ENCODE measurements around the gene OXLD1. TPM values are rescaled to one million over a fixed set of nuclear protein-coding genes. Genes with fewer than 3 reads are reported as not detected.
A peak's percentile ranks its signal among the peaks of the same experiment; 100 is the strongest.

OXLD1 gene
- total RNA-seq, 1 experiment from 2014 or later: 75.9 TPM

- H3K9me2 ChIP-seq (ENCODE audit: insufficient read depth): no peaks in the 10 kb centered on the region
- ChIA-PET RAD21 (ENCODE audit: low non-redundant PET in 1 of 2, low total read pairs in 2 of 2, uncharacterized antibody in 2 of 2, unreplicated experiment in 2 of 2) (interaction anchor here in 1 of 2 experiments (1.2 kb wide), 1 partner anchor 10 kb away, joined by 4 read pairs; no protein-coding TSS in a partner anchor), CTCF (interaction anchor here (1.5 kb wide), 1 partner anchor 10 kb away, joined by 8 read pairs; no protein-coding TSS in a partner anchor), POLR2A (interaction anchor here (0.8 to 1.9 kb wide), 4 partner anchors 9 to 216 kb away, joined by 3 to 5 read pairs (median 4); partner anchors contain the start of genes ARL16, HGS, MAFG and MRPL12)
- H3K9me3 ChIP-seq (ENCODE audit: control insufficient read depth in 1 of 2, insufficient read depth in 1 of 2, low read depth in 1 of 2, low read length in 2 of 2): no peaks in the 10 kb centered on the region
- H3K4me1 ChIP-seq (ENCODE audit: control insufficient read depth in 1 of 2, insufficient read depth in 2 of 2, low read length in 2 of 2): peaks cover 32 to 48% of the 10 kb centered on the region in 2 experiments
- no TSS peak for BruUV-seq (replicated peaks)
- peak within 1 kb of the TSS; percentile 96 for H3K27ac ChIP-seq (ENCODE audit: low read depth, low read length)
- H3K79me2 ChIP-seq (ENCODE audit: insufficient read depth, low read length): peaks cover 43% of the 10 kb centered on the region
- H3K4me3 ChIP-seq (replicated peaks in 1 of 2; ENCODE audit: low read depth in 1 of 2, low read length in 2 of 2): peak within 1 kb of the TSS; percentile 66 to 96
- H3K36me3 ChIP-seq (ENCODE audit: control insufficient read depth in 1 of 2, insufficient read depth in 2 of 2, low read length in 2 of 2): peaks cover 4 to 16% of the 10 kb centered on the region in 2 experiments; a peak in 3 of 4 replicates
- H3K9ac ChIP-seq (ENCODE audit: low read length): peak within 1 kb of the TSS; percentile 93
- H3K4me2 ChIP-seq (ENCODE audit: low read length): peak within 1 kb of the TSS; percentile 100
- no peaks in the 10 kb centered on the region for H3K27me3 ChIP-seq (ENCODE audit: insufficient read depth, low read length)
- peak; percentile 68 for DNase-seq (ENCODE audit: low read depth, low spot score)
- intact Hi-C loops (cut with micrococcal nuclease): no loop called here
- H4K20me1 ChIP-seq (ENCODE audit: insufficient read depth): no peaks in the 10 kb centered on the region
- peak; percentile 68 for ATAC-seq
- no peak within 1 kb of the TSS for H2AFZ ChIP-seq (ENCODE audit: low read depth, low read length, poor library complexity, severe bottlenecking)
- no peak for TF ChIP-seq CEBPB (IDR thresholded peaks at IDR 0.05; ENCODE audit: low read depth)
- TF ChIP-seq, protein P1, sequence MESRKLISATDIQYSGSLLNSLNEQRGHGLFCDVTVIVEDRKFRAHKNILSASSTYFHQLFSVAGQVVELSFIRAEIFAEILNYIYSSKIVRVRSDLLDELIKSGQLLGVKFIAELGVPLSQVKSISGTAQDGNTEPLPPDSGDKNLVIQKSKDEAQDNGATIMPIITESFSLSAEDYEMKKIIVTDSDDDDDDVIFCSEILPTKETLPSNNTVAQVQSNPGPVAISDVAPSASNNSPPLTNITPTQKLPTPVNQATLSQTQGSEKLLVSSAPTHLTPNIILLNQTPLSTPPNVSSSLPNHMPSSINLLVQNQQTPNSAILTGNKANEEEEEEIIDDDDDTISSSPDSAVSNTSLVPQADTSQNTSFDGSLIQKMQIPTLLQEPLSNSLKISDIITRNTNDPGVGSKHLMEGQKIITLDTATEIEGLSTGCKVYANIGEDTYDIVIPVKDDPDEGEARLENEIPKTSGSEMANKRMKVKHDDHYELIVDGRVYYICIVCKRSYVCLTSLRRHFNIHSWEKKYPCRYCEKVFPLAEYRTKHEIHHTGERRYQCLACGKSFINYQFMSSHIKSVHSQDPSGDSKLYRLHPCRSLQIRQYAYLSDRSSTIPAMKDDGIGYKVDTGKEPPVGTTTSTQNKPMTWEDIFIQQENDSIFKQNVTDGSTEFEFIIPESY (IDR thresholded peaks at IDR 0.05; ENCODE audit: extremely low read depth, insufficient replicate concordance, low read length): peak; percentile 20
- TF ChIP-seq SP1 (IDR thresholded peaks at IDR 0.05; ENCODE audit: low read depth): no peak; the same call in 1 of the 2 replicates
- TF ChIP-seq JUND (IDR thresholded peaks at IDR 0.05): no peak
- TF ChIP-seq, protein P2, sequence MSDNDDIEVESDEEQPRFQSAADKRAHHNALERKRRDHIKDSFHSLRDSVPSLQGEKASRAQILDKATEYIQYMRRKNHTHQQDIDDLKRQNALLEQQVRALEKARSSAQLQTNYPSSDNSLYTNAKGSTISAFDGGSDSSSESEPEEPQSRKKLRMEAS (IDR thresholded peaks at IDR 0.05): peak; percentile 98
- TF ChIP-seq EGR1 (IDR thresholded peaks at IDR 0.05; ENCODE audit: low read depth): no peak
- no peak for TF ChIP-seq FOSL1 (IDR thresholded peaks at IDR 0.05; ENCODE audit: low read depth)
- no peak for TF ChIP-seq CTCF (IDR thresholded peaks at IDR 0.05 in 2 of 3, conservative IDR thresholded peaks at IDR 0.05 in 1 of 3; ENCODE audit: borderline replicate concordance in 1 of 3, insufficient read depth in 1 of 3, low read depth in 2 of 3, low read length in 2 of 3)
- TF ChIP-seq YY1 (IDR thresholded peaks at IDR 0.05; ENCODE audit: extremely low read depth, insufficient replicate concordance, low read depth, low read length): peak; percentile 16
- TF ChIP-seq POLR2A (IDR thresholded peaks at IDR 0.05; ENCODE audit: borderline replicate concordance, extremely low read depth, insufficient read depth, insufficient read length): peak; percentile 28
- peak; percentile 99 for TF ChIP-seq TCF7L2 (IDR thresholded peaks at IDR 0.05; ENCODE audit: borderline replicate concordance, extremely low read depth, insufficient read depth, insufficient read length)
- TF ChIP-seq CBX3 (IDR thresholded peaks at IDR 0.05; ENCODE audit: low read depth): no peak; the same call in 1 of the 2 replicates
- TF ChIP-seq POLR2AphosphoS5 (IDR thresholded peaks at IDR 0.05; ENCODE audit: low read depth, low read length): peak; percentile 49; the same call in 1 of the 2 replicates
- no peak for TF ChIP-seq EZH2phosphoT487 (IDR thresholded peaks at IDR 0.05; ENCODE audit: borderline replicate concordance)
- TF ChIP-seq SIN3A (IDR thresholded peaks at IDR 0.05; ENCODE audit: low read depth): peak; percentile 56; the same call in 1 of the 2 replicates
- TF ChIP-seq ZNF274 (IDR thresholded peaks at IDR 0.05; ENCODE audit: low read depth, low read length): no peak
- TF ChIP-seq EZH2 (IDR thresholded peaks at IDR 0.05): no peak
- no peak for TF ChIP-seq REST (IDR thresholded peaks at IDR 0.05; ENCODE audit: low read depth)
- no peak for TF ChIP-seq RAD21 (IDR thresholded peaks at IDR 0.05; ENCODE audit: low read depth)
Observed at GRCh38 chr17:81711814-81712467, 45.5 kb upstream of the OXLD1 start, which contains the start of gene SLC25A10. Gene SLC25A10 (plus strand): TSS chr17:81712284. CDS start chr17:81712427, 143 bp downstream.

Data from HCT116 (cell line).